K562 (cell line): Measurements from ENCODE around the gene SPATA2. TPM values are rescaled to one million over a fixed set of nuclear protein-coding genes. Genes with fewer than 3 reads are reported as not detected.
A peak's percentile ranks its signal among the peaks of the same experiment; 100 is the strongest.

Source experiments
- BHLHE40 ChIP-seq: IDR thresholded peaks from 2 replicates; pipeline ENCODE4 v1.6.1; 2011; ENCODE audit warnings: low read length, improper control_type of control experiment
- CREM ChIP-seq: IDR thresholded peaks from 2 replicates; pipeline ENCODE4 v1.6.1; 2014; ENCODE audit warnings: antibody characterized with exemption, low read depth
- DIDO1 ChIP-seq: fragments of 450-650 bp; IDR thresholded peaks from 2 replicates; pipeline ENCODE4 v1.6.1; 2016; ENCODE audit warnings: low read depth, missing biosample characterization, missing genetic modification characterization
- DPF2 ChIP-seq: fragments of 450-650 bp; IDR thresholded peaks from 2 replicates; pipeline ENCODE4 v1.6.1; 2016
- EHMT2 ChIP-seq: fragments of 450-650 bp; IDR thresholded peaks from 2 replicates; pipeline ENCODE4 v1.6.1; 2018; ENCODE audit warnings: antibody characterized with exemption
- FOXK2 ChIP-seq, 2 experiments: fragments of 450-650 bp; IDR thresholded peaks in 1 of 2; conservative IDR thresholded peaks in 1 of 2; 2 replicates each; pipeline ENCODE4 v1.6.1; 2016; ENCODE audit warnings: low read depth in 2 of 2, mild to moderate bottlenecking in 1 of 2
- HNRNPUL1 ChIP-seq: fragments of 200-400 bp; formaldehyde crosslinking; IDR thresholded peaks from 2 replicates; pipeline ENCODE4 v1.6.1; 2017; ENCODE audit warnings: low read length
- JUND ChIP-seq, 2 experiments: IDR thresholded peaks; 2 replicates in 1 of 2; 3 replicates in 1 of 2; pipeline ENCODE4 v1.6.1; 2011; ENCODE audit warnings: borderline replicate concordance in 2 of 2, low read depth in 2 of 2, low read length in 2 of 2, improper control_type of control experiment in 1 of 2, missing biosample characterization in 1 of 2, missing genetic modification characterization in 1 of 2, missing genetic modification reagents in 1 of 2
- LCOR ChIP-seq: sonication (generic); formaldehyde crosslinking; IDR thresholded peaks from 2 replicates; pipeline ENCODE4 v1.8.0; 2022; ENCODE audit warnings: mild to moderate bottlenecking, missing genetic modification reagents
- MAFF ChIP-seq: IDR thresholded peaks from 2 replicates; pipeline ENCODE4 v1.6.1; 2012; ENCODE audit warnings: low read length, improper control_type of control experiment
- MAFK ChIP-seq: IDR thresholded peaks from 2 replicates; pipeline ENCODE4 v1.6.1; 2011; ENCODE audit warnings: low read length, improper control_type of control experiment
- MTA1 ChIP-seq: fragments of 450-650 bp; IDR thresholded peaks from 2 replicates; pipeline ENCODE4 v1.6.1; 2017; ENCODE audit warnings: borderline replicate concordance
- NONO ChIP-seq, 2 experiments: fragments of 200-400 bp in 1 of 2; fragments of 450-650 bp in 1 of 2; formaldehyde crosslinking in 1 of 2; IDR thresholded peaks; 2 replicates each; pipeline ENCODE4 v1.6.1; 2017; ENCODE audit warnings: low read depth in 2 of 2, mild to moderate bottlenecking in 2 of 2, moderate library complexity in 2 of 2, low read length in 1 of 2
- PHF21A ChIP-seq: fragments of 450-650 bp; IDR thresholded peaks from 2 replicates; pipeline ENCODE4 v1.6.1; 2017; ENCODE audit warnings: low read depth, borderline replicate concordance
- PHF8 ChIP-seq: fragments of 200-600 bp; sonication (generic); IDR thresholded peaks from 2 replicates; pipeline ENCODE4 v1.6.1; 2012; ENCODE audit warnings: mixed run types, mild to moderate bottlenecking, inconsistent platforms, low read length, moderate library complexity, borderline replicate concordance
- SREBF1 ChIP-seq: fragments of 150-350 bp; IDR thresholded peaks from 2 replicates; pipeline ENCODE4 v1.6.1; 2014; ENCODE audit warnings: antibody characterized with exemption, low read depth, low read length, borderline replicate concordance
- SRSF7 ChIP-seq: fragments of 200-400 bp; formaldehyde crosslinking; optimal IDR thresholded peaks from 2 replicates; pipeline ENCODE3; 2017; ENCODE audit warnings: mild to moderate bottlenecking, low read depth, low read length
- TEAD4 ChIP-seq, 2 experiments: sonication (generic) in 1 of 2; formaldehyde crosslinking in 1 of 2; IDR thresholded peaks; 2 replicates each; pipeline versions ENCODE4 v1.6.1 to v1.8.0; 2012 to 2022; ENCODE audit warnings: borderline replicate concordance in 1 of 2, inconsistent platforms in 1 of 2, low read length in 1 of 2, mild to moderate bottlenecking in 1 of 2, missing genetic modification reagents in 1 of 2
- ZNF12 ChIP-seq: sonication (generic); formaldehyde crosslinking; IDR thresholded peaks from 2 replicates; pipeline ENCODE4 v1.4.0; 2020; ENCODE audit warnings: mild to moderate bottlenecking, missing genetic modification reagents
- ZNF146 ChIP-seq: IDR thresholded peaks from one replicate; pipeline ENCODE4 v1.6.1; 2018; ENCODE audit warnings: missing compliant biosample characterization; ENCODE audit not compliant: unreplicated experiment
- ZNF165 ChIP-seq: fragments of 250-450 bp; sonication (Bioruptor Pico); IDR thresholded peaks from 2 replicates; pipeline ENCODE4 v1.4.0; 2020; ENCODE audit warnings: borderline replicate concordance
- ZNF217 ChIP-seq: sonication (generic); formaldehyde crosslinking; IDR thresholded peaks from 2 replicates; pipeline ENCODE4 v1.8.0; 2022; ENCODE audit warnings: mild to moderate bottlenecking, missing genetic modification reagents
- polyA plus RNA-seq, 8 experiments: library from polyadenylated mRNA; depleted of rRNA in 4 of 8; stranded (reverse) in 5 of 8; unstranded in 3 of 8; fragments of >200 nt; fragmentation: Nextera tagmentation in 2 of 8; fragmentation: Illumina TruSeq in 1 of 8; extraction: Ambion mirVana in 2 of 8; extraction: Trizol in 1 of 8; gene quantifications; 2 replicates each; pipeline versions ENCODE4 v1.2.1 to v1.2.3, GENCODE V29; 2011 to 2014; ENCODE audit warnings: inconsistent platforms in 1 of 8, missing spikeins in 1 of 8
- total RNA-seq, 7 experiments: library from RNA; depleted of rRNA in 6 of 7; stranded (reverse); fragments of >200 nt in 6 of 7; fragmentation: Illumina TruSeq in 2 of 7; extraction: Trizol in 2 of 7; gene quantifications; 2 replicates each; pipeline versions ENCODE4 v1.2.1 to v1.2.3, GENCODE V29; 2011 to 2021; ENCODE audit warnings: low replicate concordance in 1 of 7
- TF ChIP-seq, protein P1 (sequence below): sonication (generic); formaldehyde crosslinking; IDR thresholded peaks from 2 replicates; pipeline ENCODE4 v1.8.0; 2022; ENCODE audit warnings: missing genetic modification reagents, mild to moderate bottlenecking, borderline replicate concordance
- TF ChIP-seq, protein P2 (sequence below), 2 experiments: IDR thresholded peaks in 1 of 2; conservative IDR thresholded peaks in 1 of 2; 2 replicates each; pipeline ENCODE4 v1.6.1; 2016; ENCODE audit warnings: low read depth in 2 of 2, mild to moderate bottlenecking in 1 of 2, missing compliant biosample characterization in 1 of 2, missing genetic modification characterization in 1 of 2, moderate library complexity in 1 of 2

Gene SPATA2
- total and polyA plus RNA-seq, 9 of the 15 experiments (the other 6 are each of a cell fraction or from before 2014, with no cell fraction given), result 0.46 to 8.2 (median 2.7) TPM

DNA sequence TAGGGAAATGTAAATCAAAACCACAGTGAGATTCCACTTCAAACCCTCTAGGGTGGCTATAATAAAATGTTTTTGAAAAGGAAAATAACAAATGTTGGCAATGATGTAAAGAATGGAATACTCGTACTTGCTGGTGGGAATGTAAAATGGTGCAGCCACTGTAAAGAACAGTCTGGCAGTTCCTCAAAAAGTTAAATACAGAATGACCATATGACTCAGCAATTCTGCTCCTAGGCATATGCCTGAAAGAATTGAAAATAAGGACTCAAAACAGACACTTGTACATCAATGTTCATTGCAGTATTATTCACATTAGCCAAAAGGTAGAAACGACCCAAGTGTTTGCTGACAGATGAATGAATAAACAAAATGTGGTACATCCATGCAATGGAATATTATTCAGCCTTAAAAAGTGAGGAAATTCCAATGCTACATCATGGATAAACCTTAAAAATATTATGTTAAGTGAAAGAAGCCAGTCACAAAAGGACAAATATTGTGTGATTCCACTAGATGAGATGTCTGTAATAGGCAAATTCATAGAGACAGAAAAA is 10.6 kb upstream of the SPATA2 start (continued):
- TF ChIP-seq, protein P1, sequence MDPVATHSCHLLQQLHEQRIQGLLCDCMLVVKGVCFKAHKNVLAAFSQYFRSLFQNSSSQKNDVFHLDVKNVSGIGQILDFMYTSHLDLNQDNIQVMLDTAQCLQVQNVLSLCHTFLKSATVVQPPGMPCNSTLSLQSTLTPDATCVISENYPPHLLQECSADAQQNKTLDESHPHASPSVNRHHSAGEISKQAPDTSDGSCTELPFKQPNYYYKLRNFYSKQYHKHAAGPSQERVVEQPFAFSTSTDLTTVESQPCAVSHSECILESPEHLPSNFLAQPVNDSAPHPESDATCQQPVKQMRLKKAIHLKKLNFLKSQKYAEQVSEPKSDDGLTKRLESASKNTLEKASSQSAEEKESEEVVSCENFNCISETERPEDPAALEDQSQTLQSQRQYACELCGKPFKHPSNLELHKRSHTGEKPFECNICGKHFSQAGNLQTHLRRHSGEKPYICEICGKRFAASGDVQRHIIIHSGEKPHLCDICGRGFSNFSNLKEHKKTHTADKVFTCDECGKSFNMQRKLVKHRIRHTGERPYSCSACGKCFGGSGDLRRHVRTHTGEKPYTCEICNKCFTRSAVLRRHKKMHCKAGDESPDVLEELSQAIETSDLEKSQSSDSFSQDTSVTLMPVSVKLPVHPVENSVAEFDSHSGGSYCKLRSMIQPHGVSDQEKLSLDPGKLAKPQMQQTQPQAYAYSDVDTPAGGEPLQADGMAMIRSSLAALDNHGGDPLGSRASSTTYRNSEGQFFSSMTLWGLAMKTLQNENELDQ, result no peak
- TF ChIP-seq BHLHE40, result no peak
- TF ChIP-seq PHF21A, result no peak
- TF ChIP-seq NONO (IDR thresholded peaks at IDR 0.05; ENCODE audit: low read depth in 2 of 2, low read length in 1 of 2), result no peak
- TF ChIP-seq LCOR (CRISPR knock-in tag), result no peak
- TF ChIP-seq DIDO1, result no peak
- no peak for TF ChIP-seq JUND (IDR thresholded peaks at IDR 0.05; ENCODE audit: borderline replicate concordance, low read depth, low read length)
- no peak for TF ChIP-seq JUND (tag; IDR thresholded peaks at IDR 0.05; ENCODE audit: borderline replicate concordance, low read depth, low read length)
- no peak for TF ChIP-seq ZNF165 (CRISPR knock-in tag)
- TF ChIP-seq, protein P2, sequence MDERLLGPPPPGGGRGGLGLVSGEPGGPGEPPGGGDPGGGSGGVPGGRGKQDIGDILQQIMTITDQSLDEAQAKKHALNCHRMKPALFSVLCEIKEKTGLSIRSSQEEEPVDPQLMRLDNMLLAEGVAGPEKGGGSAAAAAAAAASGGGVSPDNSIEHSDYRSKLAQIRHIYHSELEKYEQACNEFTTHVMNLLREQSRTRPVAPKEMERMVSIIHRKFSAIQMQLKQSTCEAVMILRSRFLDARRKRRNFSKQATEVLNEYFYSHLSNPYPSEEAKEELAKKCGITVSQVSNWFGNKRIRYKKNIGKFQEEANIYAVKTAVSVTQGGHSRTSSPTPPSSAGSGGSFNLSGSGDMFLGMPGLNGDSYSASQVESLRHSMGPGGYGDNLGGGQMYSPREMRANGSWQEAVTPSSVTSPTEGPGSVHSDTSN (CRISPR knock-in tag; IDR thresholded peaks at IDR 0.05; ENCODE audit: low read depth), result no peak
- TF ChIP-seq, protein P2 (tag; conservative IDR thresholded peaks at IDR 0.05; ENCODE audit: low read depth), result 0 out of 2 replicates have a peak, but pooled peaks have one; percentile 9
- TF ChIP-seq SREBF1, result no peak
- TF ChIP-seq MAFF, result peak; percentile 96
- no peak for TF ChIP-seq HNRNPUL1
- peak; percentile 65 for TF ChIP-seq DPF2
- no peak for TF ChIP-seq SRSF7
- no peak for TF ChIP-seq TEAD4 (IDR thresholded peaks at IDR 0.05; ENCODE audit: low read length)
- TF ChIP-seq TEAD4 (CRISPR knock-in tag; IDR thresholded peaks at IDR 0.05; ENCODE audit: borderline replicate concordance), result no peak
- TF ChIP-seq PHF8, result no peak
- TF ChIP-seq MAFK, result peak; percentile 92
- no peak for TF ChIP-seq ZNF12 (CRISPR knock-in tag)
- TF ChIP-seq EHMT2, result no peak
- TF ChIP-seq CREM, result no peak
- no peak for TF ChIP-seq MTA1
- peak; percentile 87 for TF ChIP-seq ZNF146 (CRISPR knock-in tag)
- TF ChIP-seq FOXK2 (conservative IDR thresholded peaks at IDR 0.05 in 1 of 2, IDR thresholded peaks at IDR 0.05 in 1 of 2; ENCODE audit: low read depth in 2 of 2), result 0 out of 4 replicates have a peak, but pooled peaks of 1 of the 2 experiments have one; percentile 12
- TF ChIP-seq ZNF217 (CRISPR knock-in tag), result no peak
